ENCODE data around the gene ACSM6.

ACSM6 gene

GRCh38 chr10:95256268-95256667 lies 62.2 kb downstream of the ACSM6 start:
- TF ChIP-seq, protein P1, sequence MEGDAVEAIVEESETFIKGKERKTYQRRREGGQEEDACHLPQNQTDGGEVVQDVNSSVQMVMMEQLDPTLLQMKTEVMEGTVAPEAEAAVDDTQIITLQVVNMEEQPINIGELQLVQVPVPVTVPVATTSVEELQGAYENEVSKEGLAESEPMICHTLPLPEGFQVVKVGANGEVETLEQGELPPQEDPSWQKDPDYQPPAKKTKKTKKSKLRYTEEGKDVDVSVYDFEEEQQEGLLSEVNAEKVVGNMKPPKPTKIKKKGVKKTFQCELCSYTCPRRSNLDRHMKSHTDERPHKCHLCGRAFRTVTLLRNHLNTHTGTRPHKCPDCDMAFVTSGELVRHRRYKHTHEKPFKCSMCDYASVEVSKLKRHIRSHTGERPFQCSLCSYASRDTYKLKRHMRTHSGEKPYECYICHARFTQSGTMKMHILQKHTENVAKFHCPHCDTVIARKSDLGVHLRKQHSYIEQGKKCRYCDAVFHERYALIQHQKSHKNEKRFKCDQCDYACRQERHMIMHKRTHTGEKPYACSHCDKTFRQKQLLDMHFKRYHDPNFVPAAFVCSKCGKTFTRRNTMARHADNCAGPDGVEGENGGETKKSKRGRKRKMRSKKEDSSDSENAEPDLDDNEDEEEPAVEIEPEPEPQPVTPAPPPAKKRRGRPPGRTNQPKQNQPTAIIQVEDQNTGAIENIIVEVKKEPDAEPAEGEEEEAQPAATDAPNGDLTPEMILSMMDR (IDR thresholded peaks at IDR 0.05; ENCODE audit: low read depth, low read length) = no peak

GRCh38 chr10:95257849-95258248 lies 63.8 kb downstream of the ACSM6 start:
- no peak for DNase-seq (ENCODE audit: extremely low read depth, low read depth)
- TF ChIP-seq, protein P1 (IDR thresholded peaks at IDR 0.05; ENCODE audit: low read depth, low read length) = no peak

More at GRCh38 chr10:95256268-95256667, 62.2 kb downstream of the ACSM6 start:
- DNase-seq (ENCODE audit: extremely low read depth, low read depth) = no peak

- TF ChIP-seq, protein P1 (IDR thresholded peaks at IDR 0.05; ENCODE audit: low read depth, low read length) = no peak
These were observed 66.4 kb downstream of the ACSM6 start for GRCh38 chr10:95260397-95260881.

GRCh38 chr10:95260909-95261552 lies 67.0 kb downstream of the ACSM6 start:
- TF ChIP-seq, protein P1 (IDR thresholded peaks at IDR 0.05; ENCODE audit: low read depth, low read length) = no peak
- DNase-seq (ENCODE audit: extremely low read depth, low read depth) = no peak

More at GRCh38 chr10:95260397-95260881, 66.4 kb downstream of the ACSM6 start:
- DNase-seq (ENCODE audit: extremely low read depth, low read depth) = no peak

- TF ChIP-seq, protein P1 (IDR thresholded peaks at IDR 0.05; ENCODE audit: low read depth, low read length) = no peak
- no peak for DNase-seq (ENCODE audit: extremely low read depth, low read depth)
These were observed 67.9 kb downstream of the ACSM6 start for GRCh38 chr10:95261926-95262325.

GRCh38 chr10:95262763-95263518 lies 68.9 kb downstream of the ACSM6 start:
- DNase-seq (ENCODE audit: extremely low read depth, low read depth) = no peak
- TF ChIP-seq, protein P1 (IDR thresholded peaks at IDR 0.05; ENCODE audit: low read depth, low read length) = no peak

DNA sequence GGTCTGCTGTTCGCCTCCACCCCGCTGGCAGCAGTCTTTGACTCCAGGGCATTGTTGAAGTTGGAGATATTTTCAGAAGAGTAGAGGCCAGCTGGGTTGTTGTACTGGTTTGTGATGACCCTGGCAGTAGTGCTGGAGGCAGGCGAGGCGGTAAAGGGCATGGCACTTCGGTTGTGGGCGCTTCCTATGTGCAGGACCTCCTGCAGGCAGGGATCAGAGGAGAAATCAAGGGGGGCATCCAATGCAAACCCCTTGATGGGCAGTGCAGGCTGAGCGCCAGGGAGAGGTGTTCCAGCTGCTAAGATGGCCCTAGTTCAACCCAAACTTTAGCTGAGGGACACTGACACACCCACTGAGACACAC lies 69.8 kb downstream of the ACSM6 start:
- TF ChIP-seq, protein P1 (IDR thresholded peaks at IDR 0.05; ENCODE audit: low read depth, low read length) = no peak
- DNase-seq (ENCODE audit: extremely low read depth, low read depth) = no peak

Measured in AG09319 (cell line).